H1 (cell line): Measurements from ENCODE around the gene ACSM3. TPM values are rescaled to one million over a fixed set of nuclear protein-coding genes. Genes with fewer than 3 reads are reported as not detected.

Experiments used
- CTCF ChIA-PET: fragments of 300-600 bp; sonication (Branson Sonifier 250); formaldehyde crosslinking; loops from one replicate; lab custom pipeline; 2021; ENCODE audit not compliant: partially characterized antibody; lab: Charles Lee
- POLR2A ChIA-PET: fragments of 300-600 bp; sonication (Branson Sonifier 250); formaldehyde crosslinking; loops from one replicate; lab custom pipeline; 2021; ENCODE audit warnings: inconsistent platforms; ENCODE audit not compliant: partially characterized antibody; lab: Charles Lee
- DNase-seq, 2 experiments: peaks; one replicate each; pipeline versions ENCODE4 v3.0.0 to v3.0.0-alpha.2; 2010 to 2022; ENCODE audit warnings: low spot score in 2 of 2, low read depth in 1 of 2, mixed read lengths in 1 of 2
- FAIRE-seq: peaks from 2 replicates; lab custom pipeline; 2011; peaks lifted over from hg19 to GRCh38; lab: Jason Lieb, UNC
- H2AFZ ChIP-seq: 2 replicates; pipeline ENCODE4 v1.8.1; 2012; ENCODE audit warnings: low read length, inconsistent platforms
- H2AK5ac ChIP-seq: 2 replicates; pipeline ENCODE4 v1.6.1; 2013; ENCODE audit warnings: low read depth, low read length
- H2BK120ac ChIP-seq: replicated peaks from 2 replicates; pipeline ENCODE3; 2013; ENCODE audit warnings: low read depth, low read length, inconsistent platforms
- H2BK12ac ChIP-seq: 2 replicates; pipeline ENCODE4 v1.6.1; 2013; ENCODE audit warnings: low read depth, low read length
- H2BK15ac ChIP-seq: 2 replicates; pipeline ENCODE4 v1.6.1; 2013; ENCODE audit warnings: low read length
- H2BK20ac ChIP-seq: 2 replicates; pipeline ENCODE4 v1.6.1; 2013; ENCODE audit warnings: low read length
- H2BK5ac ChIP-seq: 2 replicates; pipeline ENCODE4 v1.6.1; 2013; ENCODE audit warnings: low read depth, low read length
- H3K14ac ChIP-seq: 2 replicates; pipeline ENCODE4 v1.6.1; 2013; ENCODE audit warnings: inconsistent platforms; ENCODE audit not compliant: insufficient read length
- H3K18ac ChIP-seq: 2 replicates; pipeline ENCODE4 v1.6.1; 2013; ENCODE audit warnings: low read length; ENCODE audit errors: extremely low read depth
- H3K23ac ChIP-seq: 2 replicates; pipeline ENCODE4 v1.6.1; 2013; ENCODE audit warnings: inconsistent platforms; ENCODE audit not compliant: insufficient read length
- H3K23me2 ChIP-seq: 2 replicates; pipeline ENCODE4 v1.6.1; 2013; ENCODE audit warnings: low read depth, low read length
- H3K27ac ChIP-seq: 2 replicates; pipeline ENCODE4 v1.6.1; 2011; ENCODE audit warnings: low read depth, low read length, inconsistent platforms
- H3K27me3 ChIP-seq, 4 experiments: replicated peaks in 1 of 4; 1 replicate in 1 of 4; 2 replicates in 3 of 4; pipeline versions ENCODE4 v1.6.1 to v1.8.1; 2011 to 2013; ENCODE audit warnings: low read length in 3 of 4, mild to moderate bottlenecking in 3 of 4, inconsistent platforms in 2 of 4, mixed read lengths in 2 of 4, moderate library complexity in 1 of 4; ENCODE audit not compliant: control insufficient read depth in 3 of 4, insufficient read depth in 3 of 4; ENCODE audit errors: extremely low read depth in 1 of 4
- H3K36me3 ChIP-seq, 4 experiments: 2 replicates each; pipeline versions ENCODE4 v1.6.1 to v1.8.1; 2011 to 2013; ENCODE audit warnings: mild to moderate bottlenecking in 4 of 4, low read length in 3 of 4, moderate library complexity in 2 of 4, control low read depth in 1 of 4, inconsistent platforms in 1 of 4; ENCODE audit not compliant: insufficient read depth in 4 of 4, control insufficient read depth in 2 of 4
- H3K4ac ChIP-seq: replicated peaks from 2 replicates; pipeline ENCODE3; 2013; ENCODE audit warnings: low read length, low read depth, mixed read lengths, inconsistent platforms; ENCODE audit not compliant: insufficient read length
- H3K4me1 ChIP-seq, 4 experiments: replicated peaks in 1 of 4; 1 replicate in 1 of 4; 2 replicates in 3 of 4; pipeline versions ENCODE4 v1.6.1 to v1.8.1; 2011 to 2013; ENCODE audit warnings: low read length in 3 of 4, inconsistent platforms in 2 of 4, mixed read lengths in 1 of 4; ENCODE audit not compliant: insufficient read depth in 4 of 4, control insufficient read depth in 3 of 4
- H3K4me2 ChIP-seq, 2 experiments: 2 replicates each; pipeline versions ENCODE4 v1.6.1 to v1.8.1; 2011 to 2013; ENCODE audit warnings: low read depth in 2 of 2, low read length in 2 of 2, control low read depth in 1 of 2, inconsistent platforms in 1 of 2, mild to moderate bottlenecking in 1 of 2; ENCODE audit not compliant: insufficient read depth in 1 of 2
- H3K4me3 ChIP-seq, 4 experiments: fragments of 200-600, 300-600 bp in 1 of 4; sonication (generic), shearing (Covaris generic), sonication (Bioruptor Twin) in 1 of 4; 2 replicates each; pipeline versions ENCODE4 v1.5.1 to v1.8.1; 2011 to 2016; ENCODE audit warnings: low read length in 4 of 4, low read depth in 3 of 4, control low read depth in 2 of 4, inconsistent platforms in 2 of 4, mild to moderate bottlenecking in 2 of 4, mixed read lengths in 1 of 4, moderate library complexity in 1 of 4; ENCODE audit not compliant: insufficient read depth in 2 of 4; ENCODE audit errors: extremely low read depth in 1 of 4
- H3K56ac ChIP-seq: replicated peaks from 2 replicates; pipeline ENCODE3; 2013; ENCODE audit warnings: low read depth, mild to moderate bottlenecking, mixed read lengths, low read length, inconsistent platforms; ENCODE audit not compliant: insufficient read length
- H3K79me1 ChIP-seq: 2 replicates; pipeline ENCODE4 v1.6.1; 2013; ENCODE audit warnings: low read depth, low read length, control low read depth
- H3K79me2 ChIP-seq, 2 experiments: 2 replicates each; pipeline versions ENCODE4 v1.6.1 to v1.8.1; 2012 to 2013; ENCODE audit warnings: low read length in 2 of 2, mild to moderate bottlenecking in 2 of 2, inconsistent platforms in 1 of 2; ENCODE audit not compliant: insufficient read depth in 2 of 2, control insufficient read depth in 1 of 2
- H3K9ac ChIP-seq, 4 experiments: replicated peaks in 1 of 4; 1 replicate in 1 of 4; 2 replicates in 3 of 4; pipeline versions ENCODE4 v1.6.1 to v1.8.1; 2011 to 2013; ENCODE audit warnings: low read depth in 3 of 4, low read length in 3 of 4, control low read depth in 2 of 4, mild to moderate bottlenecking in 2 of 4, moderate library complexity in 2 of 4, inconsistent platforms in 1 of 4; ENCODE audit errors: extremely low read depth in 1 of 4
- H3K9me3 ChIP-seq, 2 experiments: 2 replicates each; pipeline versions ENCODE4 v1.6.1 to v1.8.1; 2012 to 2013; ENCODE audit warnings: mild to moderate bottlenecking in 2 of 2, moderate library complexity in 2 of 2, control low read depth in 1 of 2, inconsistent platforms in 1 of 2, low read depth in 1 of 2, low read length in 1 of 2, mixed read lengths in 1 of 2; ENCODE audit not compliant: insufficient read depth in 2 of 2
- H4K20me1 ChIP-seq, 2 experiments: replicated peaks in 1 of 2; 2 replicates each; pipeline versions ENCODE3 to v1.8.1; 2011 to 2013; ENCODE audit warnings: inconsistent platforms in 2 of 2, low read length in 2 of 2, mild to moderate bottlenecking in 1 of 2; ENCODE audit not compliant: insufficient read depth in 2 of 2, control insufficient read depth in 1 of 2
- H4K5ac ChIP-seq: 2 replicates; pipeline ENCODE4 v1.6.1; 2013; ENCODE audit warnings: low read length, low read depth, mixed read lengths, inconsistent platforms; ENCODE audit not compliant: insufficient read length
- H4K8ac ChIP-seq: 2 replicates; pipeline ENCODE4 v1.8.0; 2013; ENCODE audit warnings: mild to moderate bottlenecking, moderate library complexity, low read length, inconsistent platforms; ENCODE audit not compliant: insufficient read depth; ENCODE audit errors: extremely low read depth
- H4K91ac ChIP-seq: replicated peaks from 2 replicates; pipeline ENCODE3; 2013; ENCODE audit warnings: low read length, mixed read lengths, inconsistent platforms; ENCODE audit not compliant: insufficient read length
- CTBP2 ChIP-seq: IDR thresholded peaks from 2 replicates; pipeline ENCODE4 v1.7.0; 2011; ENCODE audit warnings: borderline replicate concordance, mild to moderate bottlenecking, moderate library complexity, mixed read lengths, low read length; ENCODE audit not compliant: insufficient read depth, insufficient read length
- NRF1 ChIP-seq: IDR thresholded peaks from 2 replicates; pipeline ENCODE4 v1.6.1; 2011; ENCODE audit warnings: mild to moderate bottlenecking, low read depth, low read length, improper control_type of control experiment
- SIN3A ChIP-seq, 2 experiments: IDR thresholded peaks in 1 of 2; conservative IDR thresholded peaks in 1 of 2; 2 replicates each; pipeline ENCODE4 v1.6.1; 2011 to 2012; ENCODE audit warnings: low read length in 2 of 2, improper control_type of control experiment in 1 of 2, low read depth in 1 of 2, mild to moderate bottlenecking in 1 of 2
- USF2 ChIP-seq: IDR thresholded peaks from 2 replicates; pipeline ENCODE4 v1.6.1; 2011; ENCODE audit warnings: low read length, improper control_type of control experiment
- WGBS, 2 experiments: shearing (Covaris generic) in 1 of 2; methylation state at CpG; one replicate each; pipeline versions ENCODE4 v1.1.6 to v1.1.7; 2013 to 2015; ENCODE audit warnings: low lambda C conversion rate in 2 of 2, mixed read lengths in 2 of 2, inconsistent platforms in 1 of 2, low coverage in 1 of 2, missing lambda C conversion rate in 1 of 2; ENCODE audit not compliant: insufficient replicate concordance in 2 of 2, insufficient coverage in 1 of 2, insufficient read length in 1 of 2; ENCODE audit errors: extremely low coverage in 1 of 2, missing lambda C conversion rate in 1 of 2; 5-methylcytosine and 5-hydroxymethylcytosine counted together
- polyA plus RNA-seq, 7 experiments: library from polyadenylated mRNA; depleted of rRNA in 3 of 7; stranded (reverse) in 5 of 7; unstranded in 2 of 7; fragments of >200 nt in 5 of 7; fragments of 200-250 nt in 2 of 7; gene quantifications; 1 replicate in 5 of 7; 2 replicates in 1 of 7; 4 replicates in 1 of 7; pipeline versions ENCODE4 v1.2.1 to v1.2.3, GENCODE V29; 2011 to 2013; ENCODE audit warnings: missing spikeins in 2 of 7, mixed read lengths in 2 of 7
- total RNA-seq: library from RNA; stranded (reverse); fragmentation: NEBNext Ultra II Directional; extraction: Animal tissue kit (Norgen Biotek cat#: 25700); gene quantifications from 2 replicates; pipeline ENCODE4 v1.2.1, GENCODE V29; 2021
- TF ChIP-seq, protein P1 (sequence below): IDR thresholded peaks from 2 replicates; pipeline ENCODE4 v1.6.1; 2012; ENCODE audit warnings: inconsistent platforms
- TF ChIP-seq, protein P2 (sequence below), 3 experiments: IDR thresholded peaks; 1 replicate in 2 of 3; 2 replicates in 1 of 3; pipeline versions ENCODE4 v1.5.1 to v1.6.1; 2011; ENCODE audit warnings: low read length in 3 of 3, mild to moderate bottlenecking in 3 of 3, inconsistent platforms in 2 of 3, low read depth in 1 of 3, moderate library complexity in 1 of 3; ENCODE audit not compliant: insufficient read depth in 1 of 3; ENCODE audit errors: control extremely low read depth in 1 of 3

Gene ACSM3
- total and polyA plus RNA-seq, 2 of the 8 experiments (the other 6 are each of a cell fraction or from before 2014, with no cell fraction given): 5.7 to 6.2 TPM

- Histone ChIP-seq H3K79me1 (peaks cover 3% of the 10 kb centered on the region), H4K8ac (peak overlapping the region; percentile 99), H3K4me1 (no peaks in the 10 kb centered on the region; a peak in 2 of 7 replicates), H4K91ac (no peak overlapping the region), H3K27ac (no peak overlapping the region; the same call in 1 of the 2 replicates), H2BK5ac (peak overlapping the region; percentile 98), H3K9ac (peak overlapping the region; percentile 52 to 95 (median 92)), H2AK5ac (no peak overlapping the region), H2BK15ac (no peak overlapping the region), H3K18ac (peak overlapping the region; percentile 96; the same call in 1 of the 2 replicates), H3K14ac (no peak overlapping the region), H2AFZ (no peak overlapping the region), H2BK120ac (no peak overlapping the region), H3K79me2 (peaks cover 7 to 29% of the 10 kb centered on the region in 2 experiments), H3K23me2 (peaks cover 3% of the 10 kb centered on the region; the same call in 1 of the 2 replicates), H4K5ac (peak overlapping the region; percentile 95), H3K9me3 (peaks cover 0 to 3% of the 10 kb centered on the region in 2 experiments; a peak in 1 of 4 replicates), H2BK12ac (no peak overlapping the region), H3K4ac (no peak overlapping the region), H4K20me1 (peaks cover 2 to 12% of the 10 kb centered on the region in 2 experiments), H3K23ac (no peak overlapping the region), H3K56ac (no peak overlapping the region), H3K36me3 (peaks cover 12 to 28% (median 19%) of the 10 kb centered on the region in 4 experiments; a peak in 7 of 8 replicates), H3K4me3 (peak overlapping the region; percentile 88 to 95 (median 92)), H3K27me3 (no peaks in the 10 kb centered on the region), H2BK20ac (no peak overlapping the region), H3K4me2 (peak overlapping the region; percentile 76 to 91)
- ChIA-PET CTCF (interaction anchor here (0.7 to 1.0 kb wide), 2 partner anchors 10 to 16 kb away, joined by 3 read pairs; no protein-coding TSS in a partner anchor), POLR2A (interaction anchor here (0.8 to 3.2 kb wide), 4 partner anchors 10 to 66 kb away, joined by 3 to 17 read pairs (median 4); partner anchors contain the start of genes ERI2 and REXO5)
- TF ChIP-seq SIN3A (conservative IDR thresholded peaks at IDR 0.05 in 1 of 2, IDR thresholded peaks at IDR 0.05 in 1 of 2; ENCODE audit: low read depth in 1 of 2, low read length in 2 of 2) (0 out of 4 replicates have a peak, but pooled peaks of 1 of the 2 experiments have one; percentile 13), CTBP2 (no peak), NRF1 (peak; percentile 46), USF2 (no peak)
- TF ChIP-seq, protein P1, sequence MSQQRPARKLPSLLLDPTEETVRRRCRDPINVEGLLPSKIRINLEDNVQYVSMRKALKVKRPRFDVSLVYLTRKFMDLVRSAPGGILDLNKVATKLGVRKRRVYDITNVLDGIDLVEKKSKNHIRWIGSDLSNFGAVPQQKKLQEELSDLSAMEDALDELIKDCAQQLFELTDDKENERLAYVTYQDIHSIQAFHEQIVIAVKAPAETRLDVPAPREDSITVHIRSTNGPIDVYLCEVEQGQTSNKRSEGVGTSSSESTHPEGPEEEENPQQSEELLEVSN: no peak
- TF ChIP-seq, protein P2, sequence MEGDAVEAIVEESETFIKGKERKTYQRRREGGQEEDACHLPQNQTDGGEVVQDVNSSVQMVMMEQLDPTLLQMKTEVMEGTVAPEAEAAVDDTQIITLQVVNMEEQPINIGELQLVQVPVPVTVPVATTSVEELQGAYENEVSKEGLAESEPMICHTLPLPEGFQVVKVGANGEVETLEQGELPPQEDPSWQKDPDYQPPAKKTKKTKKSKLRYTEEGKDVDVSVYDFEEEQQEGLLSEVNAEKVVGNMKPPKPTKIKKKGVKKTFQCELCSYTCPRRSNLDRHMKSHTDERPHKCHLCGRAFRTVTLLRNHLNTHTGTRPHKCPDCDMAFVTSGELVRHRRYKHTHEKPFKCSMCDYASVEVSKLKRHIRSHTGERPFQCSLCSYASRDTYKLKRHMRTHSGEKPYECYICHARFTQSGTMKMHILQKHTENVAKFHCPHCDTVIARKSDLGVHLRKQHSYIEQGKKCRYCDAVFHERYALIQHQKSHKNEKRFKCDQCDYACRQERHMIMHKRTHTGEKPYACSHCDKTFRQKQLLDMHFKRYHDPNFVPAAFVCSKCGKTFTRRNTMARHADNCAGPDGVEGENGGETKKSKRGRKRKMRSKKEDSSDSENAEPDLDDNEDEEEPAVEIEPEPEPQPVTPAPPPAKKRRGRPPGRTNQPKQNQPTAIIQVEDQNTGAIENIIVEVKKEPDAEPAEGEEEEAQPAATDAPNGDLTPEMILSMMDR (IDR thresholded peaks at IDR 0.05; ENCODE audit: control extremely low read depth in 1 of 3, insufficient read depth in 1 of 3, low read depth in 1 of 3, low read length in 3 of 3): no peak
- FAIRE-seq: no peak
- 7% methylated on average over 25 of the region's 36 CpGs; no CpG with 5 or more reads in 1 of the 2 experiments for WGBS, 2 experiments
- DNase-seq: peak; percentile 31 to 88
Observed at GRCh38 chr16:20740901-20741521, 22.8 kb upstream of the ACSM3 start.
